HG03139 (cell line): ENCODE measurements around the gene ORC5.
A peak's percentile ranks its signal among the peaks of the same experiment; 100 is the strongest.
"Not testable (repeated sequence)": the region's sequence is repeated elsewhere in the genome, so short reads cannot be mapped to it uniquely, and the experiment has no call there.

Source experiments
- ATAC-seq: cut with Tn5 transposase; IDR thresholded peaks from one replicate; pipeline ENCODE4 v1.9.1; 2021; ENCODE audit not compliant: unreplicated experiment

ORC5 gene

GRCh38 chr7:104207731-104208420, at the start of gene ORC5:
TSS of gene ORC5 (minus strand) at chr7:104208013. CDS start at chr7:104207904, 109 bp downstream.
- peak; percentile 100 for ATAC-seq

GRCh38 chr7:104255616-104256015, 47.8 kb upstream of the ORC5 start:
- ATAC-seq = no peak

- ATAC-seq = no peak
Measured at GRCh38 chr7:104255194-104255593, 47.4 kb upstream of the ORC5 start.

GRCh38 chr7:104254696-104255095, 46.9 kb upstream of the ORC5 start:
- ATAC-seq = no peak

- ATAC-seq = no peak
Measured at GRCh38 chr7:104252409-104253134, 44.8 kb upstream of the ORC5 start.

GRCh38 chr7:104242638-104243037, 34.8 kb upstream of the ORC5 start:
- no peak for ATAC-seq

GRCh38 chr7:104241538-104242209, 33.9 kb upstream of the ORC5 start:
- ATAC-seq = no peak

GRCh38 chr7:104241135-104241534, 33.3 kb upstream of the ORC5 start:
- no peak for ATAC-seq

GRCh38 chr7:104240401-104240800, 32.6 kb upstream of the ORC5 start:
- no peak for ATAC-seq

- not testable (repeated sequence) for ATAC-seq
Measured at GRCh38 chr7:104234990-104235389, 27.2 kb upstream of the ORC5 start.

- peak; percentile 94 for ATAC-seq
Measured at GRCh38 chr7:104231054-104232046, 23.5 kb upstream of the ORC5 start.

- no peak for ATAC-seq
Measured at GRCh38 chr7:104230606-104231005, 22.8 kb upstream of the ORC5 start.

- no peak for ATAC-seq
Measured at GRCh38 chr7:104228442-104228841, 20.6 kb upstream of the ORC5 start.

GRCh38 chr7:104225451-104225850, 17.6 kb upstream of the ORC5 start:
- no peak for ATAC-seq

GRCh38 chr7:104217620-104218019, 9.8 kb upstream of the ORC5 start:
- ATAC-seq = no peak

GRCh38 chr7:104209063-104209462, 1.2 kb upstream of the ORC5 start:
- ATAC-seq = no peak

- ATAC-seq = no peak
Measured at GRCh38 chr7:104208421-104208780, 588 bp upstream of the ORC5 start.

GRCh38 chr7:104207348-104207730, 474 bp downstream of the ORC5 start:
- peak; percentile 28 for ATAC-seq

GRCh38 chr7:104206841-104207240, 972 bp downstream of the ORC5 start:
- no peak for ATAC-seq

GRCh38 chr7:104198673-104199278, 9.0 kb downstream of the ORC5 start:
- no peak for ATAC-seq
